Astrocyte of the cerebellum (primary cell): Measurements from ENCODE around the gene OPN4.

Experiments
- DNase-seq: peaks from one replicate; pipeline ENCODE4 v3.0.0-alpha.2; 2011; ENCODE audit warnings: low read depth
- H3K4me3 ChIP-seq: 2 replicates; pipeline ENCODE4 v1.5.1; 2011; ENCODE audit warnings: mild to moderate bottlenecking, low read depth, low read length, moderate library complexity
- CTCF ChIP-seq: IDR thresholded peaks from 2 replicates; pipeline ENCODE4 v1.5.1; 2012; ENCODE audit warnings: low read length, low read depth, moderate library complexity, mild to moderate bottlenecking; ENCODE audit errors: missing control alignments
- in situ Hi-C: cut with HindIII; loops from 2 replicates; pipeline ENCODE4 v1.10.0; 2017; ENCODE audit warnings: low sequenced_read_pairs

The OPN4 gene

GRCh38 chr10:86646933-86647332, 7.4 kb upstream of the OPN4 start:
- in situ Hi-C loops = no loop called here
- TF ChIP-seq CTCF = no peak
- H3K4me3 ChIP-seq = no peak overlapping the region
- no peak for DNase-seq

GRCh38 chr10:86647773-86648703, 6.3 kb upstream of the OPN4 start:
- no peak overlapping the region for H3K4me3 ChIP-seq
- TF ChIP-seq CTCF = no peak
- in situ Hi-C loops = no loop called here
- no peak for DNase-seq

- in situ Hi-C loops = no loop called here
- DNase-seq = no peak
- no peak for TF ChIP-seq CTCF
- H3K4me3 ChIP-seq = no peak overlapping the region
Observed at GRCh38 chr10:86648704-86649427, 5.5 kb upstream of the OPN4 start.

- in situ Hi-C loops = no loop called here
- H3K4me3 ChIP-seq = no peak overlapping the region
- no peak for DNase-seq
- TF ChIP-seq CTCF = no peak
Observed at GRCh38 chr10:86649471-86650150, 4.7 kb upstream of the OPN4 start.

- no peak for DNase-seq
- TF ChIP-seq CTCF = no peak
- H3K4me3 ChIP-seq = no peak overlapping the region
- in situ Hi-C loops = no loop called here
Observed at GRCh38 chr10:86650151-86650550, 4.2 kb upstream of the OPN4 start.

GRCh38 chr10:86651021-86651471, 3.3 kb upstream of the OPN4 start:
- no peak for DNase-seq
- no peak overlapping the region for H3K4me3 ChIP-seq
- in situ Hi-C loops = no loop called here
- no peak for TF ChIP-seq CTCF
